B cell (primary cell): ENCODE measurements around the gene LBH. TPM values are rescaled to one million over a fixed set of nuclear protein-coding genes. Genes with fewer than 3 reads are reported as not detected.

Experiments used
- ATAC-seq: fragments of 200-7000 bp; cut with Tn5 transposase; one replicate; pipeline ENCODE4 v1.10.0; 2021; ENCODE audit warnings: low read depth, mild to moderate bottlenecking, moderate number of reproducible peaks, moderate library complexity
- CTCF ChIA-PET: fragments of 350-600 bp; sonication (Branson Sonifier 250); formaldehyde crosslinking; loops from one replicate; lab custom pipeline; 2021; ENCODE audit warnings: antibody characterized with exemption, inconsistent platforms; lab: Charles Lee
- POLR2A ChIA-PET: fragments of 350-600 bp; sonication (Branson Sonifier 250); formaldehyde crosslinking; loops from one replicate; lab custom pipeline; 2021; ENCODE audit warnings: antibody characterized with exemption; lab: Charles Lee
- DNase-seq: peaks from one replicate; pipeline ENCODE4 v3.0.0; 2013
- H2AFZ ChIP-seq: 2 replicates; pipeline ENCODE4 v1.6.1; 2012; ENCODE audit warnings: mild to moderate bottlenecking, low read depth, low read length; ENCODE audit not compliant: insufficient read depth, poor library complexity, severe bottlenecking
- H3K27ac ChIP-seq, 2 donors: 1 replicate in 1 of 2; 2 replicates in 1 of 2; pipeline ENCODE4 v1.5.1; 2012 to 2013; ENCODE audit warnings: low read length in 2 of 2, mild to moderate bottlenecking in 2 of 2, moderate library complexity in 1 of 2
- H3K27me3 ChIP-seq, 4 experiments: fragments of 200-600 bp in 1 of 4; sonication (generic) in 1 of 4; replicated peaks in 1 of 4; 1 replicate in 2 of 4; 2 replicates in 2 of 4; pipeline versions ENCODE4 v1.6.1 to v1.7.0; 2013 to 2016; ENCODE audit warnings: low read length in 3 of 4, mild to moderate bottlenecking in 2 of 4, mixed read lengths in 1 of 4, moderate library complexity in 1 of 4; ENCODE audit not compliant: insufficient read depth in 4 of 4, control insufficient read depth in 3 of 4; ENCODE audit errors: control extremely low read depth in 1 of 4
- H3K36me3 ChIP-seq, 2 experiments: replicated peaks in 1 of 2; 1 replicate in 1 of 2; 2 replicates in 1 of 2; pipeline versions ENCODE4 v1.6.1 to v1.7.1; 2013; ENCODE audit warnings: low read length in 1 of 2; ENCODE audit not compliant: insufficient read depth in 2 of 2, control insufficient read depth in 1 of 2; ENCODE audit errors: control extremely low read depth in 1 of 2, extremely low read depth in 1 of 2
- H3K4me1 ChIP-seq, 2 donors: fragments of 200-600 bp in 1 of 2; sonication (generic) in 1 of 2; 1 replicate in 1 of 2; 2 replicates in 1 of 2; pipeline versions ENCODE4 v1.5.1 to v1.6.1; 2013 to 2017; ENCODE audit warnings: low read length in 2 of 2; ENCODE audit not compliant: control insufficient read depth in 2 of 2, insufficient read depth in 2 of 2
- H3K4me2 ChIP-seq: replicated peaks from 2 replicates; pipeline ENCODE3; 2012; ENCODE audit warnings: mild to moderate bottlenecking, low read depth, low read length; ENCODE audit not compliant: poor library complexity, severe bottlenecking
- H3K4me3 ChIP-seq, 5 experiments: fragments of 200-600 bp in 1 of 5; sonication (generic) in 1 of 5; 1 replicate in 3 of 5; 2 replicates in 2 of 5; pipeline versions ENCODE4 v1.5.1 to v1.7.0; 2011 to 2016; ENCODE audit warnings: low read length in 4 of 5, mild to moderate bottlenecking in 4 of 5, low read depth in 2 of 5, control low read depth in 1 of 5, moderate library complexity in 1 of 5; ENCODE audit not compliant: insufficient read depth in 1 of 5; ENCODE audit errors: control extremely low read depth in 1 of 5, extremely low read depth in 1 of 5
- H3K79me2 ChIP-seq: fragments of 200-600 bp; sonication (generic); one replicate; pipeline ENCODE4 v1.6.0; 2016; ENCODE audit warnings: low read length; ENCODE audit not compliant: control insufficient read depth, insufficient read depth
- H3K9ac ChIP-seq: fragments of 200-600 bp; sonication (generic); 2 replicates; pipeline ENCODE4 v1.6.1; 2017; ENCODE audit warnings: mild to moderate bottlenecking, low read length, moderate library complexity
- H3K9me3 ChIP-seq, 3 donors: one replicate each; pipeline versions ENCODE4 v1.6.1 to v1.7.1; 2013; ENCODE audit warnings: low read length in 2 of 3; ENCODE audit not compliant: control insufficient read depth in 2 of 3, insufficient read depth in 1 of 3; ENCODE audit errors: control extremely low read depth in 1 of 3
- H4K20me1 ChIP-seq: 2 replicates; pipeline ENCODE4 v1.6.0; 2012; ENCODE audit warnings: mild to moderate bottlenecking, low read length; ENCODE audit not compliant: insufficient read depth, control insufficient read depth, poor library complexity, severe bottlenecking
- H3K27ac Mint-ChIP-seq: one replicate; pipeline ENCODE4 v1.8.0; 2021; ENCODE audit warnings: mixed read lengths
- H3K27me3 Mint-ChIP-seq: one replicate; pipeline ENCODE4 v1.8.0; 2021; ENCODE audit warnings: mixed read lengths
- H3K4me1 Mint-ChIP-seq: one replicate; pipeline ENCODE4 v1.8.0; 2021; ENCODE audit warnings: mixed read lengths
- H3K4me3 Mint-ChIP-seq: one replicate; pipeline ENCODE4 v1.8.0; 2021; ENCODE audit warnings: mixed read lengths
- H3K9me3 Mint-ChIP-seq: one replicate; pipeline ENCODE4 v1.8.0; 2022; ENCODE audit warnings: mixed read lengths; ENCODE audit not compliant: insufficient read depth
- CTCF ChIP-seq: fragments of 200-600 bp; IDR thresholded peaks from one replicate; pipeline ENCODE4 v1.8.0; 2022; ENCODE audit warnings: antibody characterized with exemption, mild to moderate bottlenecking
- EZH2 ChIP-seq: IDR thresholded peaks from 2 replicates; pipeline ENCODE4 v1.6.1; 2012; ENCODE audit warnings: borderline replicate concordance, low read depth, mild to moderate bottlenecking, moderate library complexity, low read length; ENCODE audit not compliant: insufficient read depth, poor library complexity, severe bottlenecking
- WGBS: methylation state at CpG from one replicate; pipeline ENCODE4 v1.1.5; 2013; ENCODE audit warnings: missing lambda C conversion rate; ENCODE audit not compliant: insufficient coverage; 5-methylcytosine and 5-hydroxymethylcytosine counted together
- intact Hi-C: fragments of 100-400 bp; cut with micrococcal nuclease; formaldehyde crosslinking; loops from one replicate; pipeline ENCODE4 v1.10.0; 2022
- polyA plus RNA-seq: library from polyadenylated mRNA; depleted of rRNA; stranded (reverse); fragments of >200 nt; gene quantifications from 2 replicates; pipeline ENCODE4 v1.2.3, GENCODE V29; 2012
- total RNA-seq, 2 donors: library from RNA; stranded (reverse); fragments of 120-200 nt in 1 of 2; gene quantifications; 1 replicate in 1 of 2; 2 replicates in 1 of 2; pipeline versions ENCODE4 v1.2.3 to v1.2.4, GENCODE V29; 2013 to 2022

The LBH gene
- total and polyA plus RNA-seq, 2 donors (not counting 1 experiment from before 2014, with no cell fraction given) = 158 to 201 TPM

GRCh38 chr2:30191107-30191506, 40.2 kb upstream of the LBH start:
- ChIA-PET CTCF (interaction anchor here (2.7 kb wide), 1 partner anchor 27 kb away, joined by 12 read pairs; no protein-coding TSS in a partner anchor), POLR2A (no interaction called here)
- H3K27ac ChIP-seq = no peak overlapping the region
- H3K9ac ChIP-seq = no peak overlapping the region
- H3K4me1 ChIP-seq = peaks cover 7 to 14% of the 10 kb centered on the region in 2 donors
- peaks cover 0 to 11% (median 0%) of the 10 kb centered on the region in 3 donors for H3K9me3 ChIP-seq
- H3K36me3 ChIP-seq = no peaks in the 10 kb centered on the region
- 100% methylated on average over 10 of the region's 10 CpGs for WGBS
- Mint-ChIP-seq H3K27ac (no peak overlapping the region), H3K4me3 (no peak overlapping the region), H3K9me3 (no peaks in the 10 kb centered on the region), H3K4me1 (peaks cover 10% of the 10 kb centered on the region), H3K27me3 (no peaks in the 10 kb centered on the region)
- H4K20me1 ChIP-seq = no peaks in the 10 kb centered on the region
- ATAC-seq = no peak
- intact Hi-C loops = no loop called here
- H3K27me3 ChIP-seq = no peaks in the 10 kb centered on the region
- no peaks in the 10 kb centered on the region for H3K79me2 ChIP-seq
- no peak for DNase-seq
- H2AFZ ChIP-seq = no peak overlapping the region
- no peak overlapping the region for H3K4me2 ChIP-seq
- no peak overlapping the region for H3K4me3 ChIP-seq
- TF ChIP-seq CTCF (no peak), EZH2 (no peak)

GRCh38 chr2:30191819-30192271, 39.5 kb upstream of the LBH start:
- ATAC-seq (no peak), DNase-seq (no peak)
- H2AFZ ChIP-seq = no peak overlapping the region
- H3K4me2 ChIP-seq = no peak overlapping the region
- 96% methylated on average over 3 of the region's 7 CpGs for WGBS
- H3K9ac ChIP-seq = no peak overlapping the region
- H3K79me2 ChIP-seq = no peaks in the 10 kb centered on the region
- intact Hi-C loops = no loop called here
- no peak for TF ChIP-seq EZH2
- H3K4me1 ChIP-seq = peaks cover 7 to 14% of the 10 kb centered on the region in 2 donors
- Mint-ChIP-seq H3K4me1 (peaks cover 10% of the 10 kb centered on the region), H3K4me3 (no peak overlapping the region), H3K27me3 (no peaks in the 10 kb centered on the region), H3K9me3 (no peaks in the 10 kb centered on the region), H3K27ac (no peak overlapping the region)
- H3K9me3 ChIP-seq = peaks cover 0 to 11% (median 0%) of the 10 kb centered on the region in 3 donors
- ChIA-PET POLR2A (no interaction called here), CTCF (interaction anchor here (0.6 to 2.7 kb wide), 4 partner anchors 10 to 520 kb away, joined by 4 to 12 read pairs (median 6); no protein-coding TSS in a partner anchor)
- H3K27ac ChIP-seq = no peak overlapping the region
- no peaks in the 10 kb centered on the region for H3K36me3 ChIP-seq
- H4K20me1 ChIP-seq = no peaks in the 10 kb centered on the region
- H3K27me3 ChIP-seq = no peaks in the 10 kb centered on the region
- no peak overlapping the region for H3K4me3 ChIP-seq
